GM12878 (cell line): ENCODE data around the gene SPATA9. TPM values are rescaled to one million over a fixed set of nuclear protein-coding genes. Genes with fewer than 3 reads are reported as not detected.
A peak's percentile ranks its signal among the peaks of the same experiment; 100 is the strongest.

Experiments
- BHLHE40 ChIP-seq, 2 experiments: fragments of 450-650 bp in 1 of 2; IDR thresholded peaks; 2 replicates each; pipeline ENCODE4 v1.6.1; 2011 to 2017; ENCODE audit warnings: low read depth in 2 of 2, borderline replicate concordance in 1 of 2, improper control_type of control experiment in 1 of 2, low read length in 1 of 2, mild to moderate bottlenecking in 1 of 2
- EP300 ChIP-seq, 2 experiments: fragments of 150-350 bp in 1 of 2; IDR thresholded peaks; 2 replicates each; pipeline ENCODE4 v1.6.1; 2011 to 2012; ENCODE audit warnings: low read depth in 2 of 2, low read length in 2 of 2, borderline replicate concordance in 1 of 2, improper control_type of control experiment in 1 of 2, inconsistent platforms in 1 of 2; ENCODE audit not compliant: control insufficient read depth in 1 of 2
- FOS ChIP-seq: IDR thresholded peaks from 3 replicates; pipeline ENCODE4 v1.6.1; 2011; ENCODE audit warnings: borderline replicate concordance; ENCODE audit not compliant: insufficient read length; ENCODE audit errors: extremely low read depth
- FOXK2 ChIP-seq: fragments of 450-650 bp; IDR thresholded peaks from 2 replicates; pipeline ENCODE4 v1.6.1; 2017; ENCODE audit warnings: mild to moderate bottlenecking, moderate library complexity
- GABPA ChIP-seq: IDR thresholded peaks from 2 replicates; pipeline ENCODE4 v1.6.1; 2014; ENCODE audit warnings: antibody characterized with exemption, low read depth, mild to moderate bottlenecking, inconsistent platforms
- HCFC1 ChIP-seq: fragments of 150-350 bp; IDR thresholded peaks from 2 replicates; pipeline ENCODE4 v1.6.1; 2014; ENCODE audit warnings: low read length
- HDGF ChIP-seq: fragments of 450-650 bp; IDR thresholded peaks from 2 replicates; pipeline ENCODE4 v1.6.1; 2016; ENCODE audit warnings: antibody characterized with exemption
- HSF1 ChIP-seq: fragments of 150-350 bp; IDR thresholded peaks from 2 replicates; pipeline ENCODE4 v1.6.1; 2014; ENCODE audit warnings: mild to moderate bottlenecking, low read depth, low read length
- LARP7 ChIP-seq: fragments of 450-650 bp; IDR thresholded peaks from 2 replicates; pipeline ENCODE4 v1.6.1; 2017; ENCODE audit warnings: mild to moderate bottlenecking
- POLR2AphosphoS5 ChIP-seq: IDR thresholded peaks from 2 replicates; pipeline ENCODE4 v1.6.1; 2011; ENCODE audit warnings: mild to moderate bottlenecking, low read length, inconsistent platforms
- POU2F2 ChIP-seq: IDR thresholded peaks from 3 replicates; pipeline ENCODE4 v1.6.1; 2011; ENCODE audit warnings: low read depth, mild to moderate bottlenecking, low read length, borderline replicate concordance
- RB1 ChIP-seq: fragments of 450-650 bp; formaldehyde crosslinking; IDR thresholded peaks from 2 replicates; pipeline ENCODE4 v1.6.1; 2017; ENCODE audit warnings: mild to moderate bottlenecking, borderline replicate concordance
- RBBP5 ChIP-seq: fragments of 200-600 bp; sonication (generic); conservative IDR thresholded peaks from 2 replicates; pipeline ENCODE4 v1.6.1; 2016
- RELA ChIP-seq: fragments of 450-650 bp; IDR thresholded peaks from 2 replicates; pipeline ENCODE4 v1.8.0; 2014; ENCODE audit warnings: borderline replicate concordance; ENCODE audit not compliant: partially characterized antibody
- SIN3A ChIP-seq: IDR thresholded peaks from 2 replicates; pipeline ENCODE4 v1.6.1; 2012; ENCODE audit warnings: low read depth, low read length, improper control_type of control experiment
- SREBF1 ChIP-seq: IDR thresholded peaks from 2 replicates; pipeline ENCODE4 v1.6.1; 2012; ENCODE audit warnings: mild to moderate bottlenecking, low read length
- TCF7 ChIP-seq: IDR thresholded peaks from 2 replicates; pipeline ENCODE4 v1.6.1; 2014; ENCODE audit warnings: antibody characterized with exemption, borderline replicate concordance
- polyA plus RNA-seq, 11 experiments: library from polyadenylated mRNA; depleted of rRNA in 4 of 11; unstranded in 6 of 11; stranded (reverse) in 5 of 11; fragments of >200 nt; fragmentation: Nextera tagmentation in 4 of 11; fragmentation: Illumina TruSeq in 1 of 11; extraction: Ambion mirVana in 4 of 11; extraction: Trizol in 1 of 11; gene quantifications; 1 replicate in 1 of 11; 2 replicates in 10 of 11; pipeline versions ENCODE4 v1.2.1 to v1.2.3, GENCODE V29; 2011 to 2016; ENCODE audit warnings: inconsistent platforms in 2 of 11, missing spikeins in 2 of 11, low read depth in 1 of 11
- total RNA-seq, 4 experiments: library from RNA; depleted of rRNA in 3 of 4; stranded (reverse); fragments of >200 nt in 3 of 4; fragmentation: Illumina TruSeq in 1 of 4; extraction: Trizol in 1 of 4; gene quantifications; 2 replicates each; pipeline versions ENCODE4 v1.2.1 to v1.2.3, GENCODE V29; 2013 to 2021
- TF ChIP-seq, protein P1 (sequence below): IDR thresholded peaks from 2 replicates; pipeline ENCODE4 v1.6.1; 2011; ENCODE audit warnings: borderline replicate concordance, low read depth, mild to moderate bottlenecking, moderate library complexity, mixed read lengths, low read length; ENCODE audit not compliant: insufficient read depth; ENCODE audit errors: extremely low read length
- TF ChIP-seq, protein P2 (sequence below): fragments of 450-650 bp; IDR thresholded peaks from 2 replicates; pipeline ENCODE4 v1.6.1; 2016; ENCODE audit warnings: mild to moderate bottlenecking
- TF ChIP-seq, protein P3 (sequence below): IDR thresholded peaks from 2 replicates; pipeline ENCODE4 v1.6.1; 2012; ENCODE audit warnings: low read length, inconsistent platforms
- TF ChIP-seq, protein P4 (sequence below): IDR thresholded peaks from 2 replicates; pipeline ENCODE4 v1.6.1; 2011; ENCODE audit warnings: mild to moderate bottlenecking, low read depth, low read length, moderate library complexity; ENCODE audit not compliant: insufficient replicate concordance

SPATA9 gene
- total and polyA plus RNA-seq, 10 of the 15 experiments (the other 5 are each of a cell fraction or from before 2014, with no cell fraction given), result 0.11 to 0.49 (median 0.16) TPM; not detected in 1

- TF ChIP-seq TCF7 (peak; percentile 89), HCFC1 (no peak), BHLHE40 (IDR thresholded peaks at IDR 0.05; ENCODE audit: borderline replicate concordance in 1 of 2, low read depth in 2 of 2, low read length in 1 of 2) (no peak), FOS (no peak), RELA (no peak), SREBF1 (no peak), HSF1 (no peak), HDGF (no peak), RBBP5 (no peak), POU2F2 (peak; percentile 89), RB1 (no peak), SIN3A (no peak), FOXK2 (no peak), POLR2AphosphoS5 (no peak), GABPA (0 out of 2 replicates have a peak, but pooled peaks have one; percentile 41), EP300 (IDR thresholded peaks at IDR 0.05; ENCODE audit: borderline replicate concordance in 1 of 2, control insufficient read depth in 1 of 2, low read depth in 2 of 2, low read length in 2 of 2) (peak; percentile 39 to 69; a peak in 1 of 4 replicates), LARP7 (no peak)
- TF ChIP-seq, protein P1, sequence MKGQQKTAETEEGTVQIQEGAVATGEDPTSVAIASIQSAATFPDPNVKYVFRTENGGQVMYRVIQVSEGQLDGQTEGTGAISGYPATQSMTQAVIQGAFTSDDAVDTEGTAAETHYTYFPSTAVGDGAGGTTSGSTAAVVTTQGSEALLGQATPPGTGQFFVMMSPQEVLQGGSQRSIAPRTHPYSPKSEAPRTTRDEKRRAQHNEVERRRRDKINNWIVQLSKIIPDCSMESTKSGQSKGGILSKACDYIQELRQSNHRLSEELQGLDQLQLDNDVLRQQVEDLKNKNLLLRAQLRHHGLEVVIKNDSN, result no peak
- TF ChIP-seq, protein P2, sequence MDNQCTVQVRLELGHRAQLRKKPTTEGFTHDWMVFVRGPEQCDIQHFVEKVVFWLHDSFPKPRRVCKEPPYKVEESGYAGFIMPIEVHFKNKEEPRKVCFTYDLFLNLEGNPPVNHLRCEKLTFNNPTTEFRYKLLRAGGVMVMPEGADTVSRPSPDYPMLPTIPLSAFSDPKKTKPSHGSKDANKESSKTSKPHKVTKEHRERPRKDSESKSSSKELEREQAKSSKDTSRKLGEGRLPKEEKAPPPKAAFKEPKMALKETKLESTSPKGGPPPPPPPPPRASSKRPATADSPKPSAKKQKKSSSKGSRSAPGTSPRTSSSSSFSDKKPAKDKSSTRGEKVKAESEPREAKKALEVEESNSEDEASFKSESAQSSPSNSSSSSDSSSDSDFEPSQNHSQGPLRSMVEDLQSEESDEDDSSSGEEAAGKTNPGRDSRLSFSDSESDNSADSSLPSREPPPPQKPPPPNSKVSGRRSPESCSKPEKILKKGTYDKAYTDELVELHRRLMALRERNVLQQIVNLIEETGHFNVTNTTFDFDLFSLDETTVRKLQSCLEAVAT, result peak; percentile 58
- TF ChIP-seq, protein P3, sequence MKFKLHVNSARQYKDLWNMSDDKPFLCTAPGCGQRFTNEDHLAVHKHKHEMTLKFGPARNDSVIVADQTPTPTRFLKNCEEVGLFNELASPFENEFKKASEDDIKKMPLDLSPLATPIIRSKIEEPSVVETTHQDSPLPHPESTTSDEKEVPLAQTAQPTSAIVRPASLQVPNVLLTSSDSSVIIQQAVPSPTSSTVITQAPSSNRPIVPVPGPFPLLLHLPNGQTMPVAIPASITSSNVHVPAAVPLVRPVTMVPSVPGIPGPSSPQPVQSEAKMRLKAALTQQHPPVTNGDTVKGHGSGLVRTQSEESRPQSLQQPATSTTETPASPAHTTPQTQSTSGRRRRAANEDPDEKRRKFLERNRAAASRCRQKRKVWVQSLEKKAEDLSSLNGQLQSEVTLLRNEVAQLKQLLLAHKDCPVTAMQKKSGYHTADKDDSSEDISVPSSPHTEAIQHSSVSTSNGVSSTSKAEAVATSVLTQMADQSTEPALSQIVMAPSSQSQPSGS, result peak; percentile 78
- TF ChIP-seq, protein P4, sequence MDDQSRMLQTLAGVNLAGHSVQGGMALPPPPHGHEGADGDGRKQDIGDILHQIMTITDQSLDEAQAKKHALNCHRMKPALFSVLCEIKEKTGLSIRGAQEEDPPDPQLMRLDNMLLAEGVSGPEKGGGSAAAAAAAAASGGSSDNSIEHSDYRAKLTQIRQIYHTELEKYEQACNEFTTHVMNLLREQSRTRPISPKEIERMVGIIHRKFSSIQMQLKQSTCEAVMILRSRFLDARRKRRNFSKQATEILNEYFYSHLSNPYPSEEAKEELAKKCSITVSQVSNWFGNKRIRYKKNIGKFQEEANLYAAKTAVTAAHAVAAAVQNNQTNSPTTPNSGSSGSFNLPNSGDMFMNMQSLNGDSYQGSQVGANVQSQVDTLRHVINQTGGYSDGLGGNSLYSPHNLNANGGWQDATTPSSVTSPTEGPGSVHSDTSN, result no peak
Observed at GRCh38 chr5:95715799-95716461, 33.1 kb upstream of the SPATA9 start (continued).
